Heart left ventricle (tissue), 16 donors: ENCODE data around the gene TUSC7. TPM values are rescaled to one million over a fixed set of nuclear protein-coding genes. Genes with fewer than 3 reads are reported as not detected.

Experiments used
- ATAC-seq, 4 donors: fragments of 200-7000 bp; cut with Tn5 transposase; one replicate each; pipeline ENCODE4 v1.9.1; 2020 to 2022; ENCODE audit warnings: moderate library complexity in 4 of 4, mild to moderate bottlenecking in 3 of 4, moderate number of reproducible peaks in 1 of 4
- DNase-seq, 5 donors: peaks; one replicate each; pipeline ENCODE4 v3.0.0-alpha.2; 2020
- H3K27ac ChIP-seq, 12 donors: fragments of 200-600 bp; sonication (generic) in 4 of 12; one replicate each; pipeline versions ENCODE4 v1.5.0 to v1.8.0; 2016 to 2022; ENCODE audit warnings: mild to moderate bottlenecking in 2 of 12
- H3K27me3 ChIP-seq, 9 donors: fragments of 200-600 bp; sonication (generic) in 2 of 9; one replicate each; pipeline versions ENCODE4 v1.5.1 to v1.8.0; 2016 to 2022; ENCODE audit warnings: mild to moderate bottlenecking in 3 of 9
- H3K36me3 ChIP-seq, 9 donors: fragments of 200-600 bp; sonication (generic) in 2 of 9; one replicate each; pipeline versions ENCODE4 v1.5.0 to v1.8.0; 2018 to 2022; ENCODE audit warnings: mild to moderate bottlenecking in 2 of 9
- H3K4me1 ChIP-seq, 12 donors: fragments of 200-600 bp; sonication (generic) in 4 of 12; one replicate each; pipeline versions ENCODE4 v1.5.0 to v1.8.0; 2016 to 2022; ENCODE audit warnings: mild to moderate bottlenecking in 3 of 12
- H3K4me3 ChIP-seq, 12 donors: fragments of 200-600 bp; sonication (generic) in 4 of 12; one replicate each; pipeline versions ENCODE4 v1.5.0 to v1.8.0; 2017 to 2022; ENCODE audit warnings: mild to moderate bottlenecking in 9 of 12, moderate library complexity in 4 of 12
- H3K9me3 ChIP-seq, 12 donors: fragments of 200-600 bp; sonication (generic) in 4 of 12; one replicate each; pipeline versions ENCODE4 v1.5.0 to v1.8.0; 2016 to 2022; ENCODE audit warnings: mild to moderate bottlenecking in 1 of 12
- POLR2A ChIP-seq, 2 donors: fragments of 450-650 bp; IDR thresholded peaks; one replicate each; pipeline ENCODE4 v1.6.1; 2017; ENCODE audit warnings: antibody characterized with exemption in 2 of 2, mild to moderate bottlenecking in 2 of 2, moderate library complexity in 2 of 2
- WGBS, 4 donors: extraction: QIAGEN DNeasy Blood & Tissue Kit in 2 of 4; methylation state at CpG; one replicate each; pipeline versions ENCODE4 v1.1.5 to v1.1.7; 2013 to 2018; 5-methylcytosine and 5-hydroxymethylcytosine counted together
- intact Hi-C, 10 donors: fragments of 100-400 bp; cut with DNase I; formaldehyde crosslinking; loops; one replicate each; pipeline versions ENCODE4 v1.11.1 to v1.14.2; 2022
- polyA plus RNA-seq, 2 donors: library from polyadenylated mRNA; stranded (reverse); fragments of 200-250 nt; gene quantifications; one replicate each; pipeline ENCODE4 v1.2.3, GENCODE V29; 2013
- total RNA-seq, 9 donors: library from RNA; depleted of rRNA in 2 of 9; stranded (reverse); fragments of >200 nt in 2 of 9; fragmentation: NEBNext Ultra II Directional in 3 of 9; extraction: Animal tissue kit (Norgen Biotek cat#: 25700) in 3 of 9; gene quantifications; one replicate each; pipeline versions ENCODE4 v1.1.0 to v1.2.4, GENCODE V29; 2016 to 2023
- TF ChIP-seq, protein P1 (sequence below), 12 donors: fragments of 200-600 bp; sonication (generic) in 4 of 12; IDR thresholded peaks; one replicate each; pipeline versions ENCODE4 v1.5.0 to v1.8.0; 2018 to 2022; ENCODE audit warnings: antibody characterized with exemption in 12 of 12, mild to moderate bottlenecking in 5 of 12
- donor health status: ischemic (EF 13 %, LVEDD 7.1; RV severe dilation, severe dysfunction).
- donor health status: healthy with polysubstance abuse.
- donor health status: DM: no; HTN: yes; CAD: no.
- donor health status: DM: no; HTN: no; CAD: no.
- donor health status: ischemic (EF 25% LVEDD 6.9; RV normal size, moderate dysfunction).
- donor health status: ischemic (EF 25% LVEDD 5.7; RV mildly dilated, moderate dysfunction).
- donor health status: healthy.
- donor health status: DM: yes; HTN: yes; CAD: no.
- donor health status: ischemic (EF 35%, LVEDD 5.7; RV mildly dilated, moderate dysfunction).
- donor health status: nonischemic (EF 11% LVEDD 7.7; RV severe dilation, severe dysfunction).
- donor health status: DM: yes; HTN: yes; CAD: no.
- donor health status: PGD.
- donor health status: ischemic (EF 29% LVEDD 5.4; RV normal size, mild dysfunction).
- donor health status: nonischemic (EF 23%, LVEDD 6.1; RV moderate dilation, normal function).

The TUSC7 gene
- total and polyA plus RNA-seq, 11 donors = not detected

DNA sequence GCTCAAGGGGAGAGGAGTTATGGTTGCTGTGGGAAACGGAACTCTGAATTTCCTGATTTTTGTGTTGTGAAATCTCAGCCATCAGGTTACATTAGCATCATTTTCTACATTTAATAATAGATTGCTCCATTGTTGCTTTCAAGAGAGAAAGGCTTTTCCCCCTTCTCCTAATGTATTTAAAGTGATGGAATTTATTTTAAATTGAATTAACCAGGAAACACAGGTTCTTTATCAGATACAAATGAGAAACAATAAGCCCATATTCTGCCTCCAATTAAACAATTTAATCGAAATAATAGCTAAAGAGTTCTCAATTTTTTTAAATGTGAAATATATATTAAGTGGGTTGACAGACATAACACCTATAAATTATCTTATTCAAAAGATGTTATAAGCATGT lies 30.1 kb downstream of the TUSC7 start:
- WGBS, 4 donors = 40 to 86% (median 42%) methylated on average over 2 of the region's 2 CpGs

DNA sequence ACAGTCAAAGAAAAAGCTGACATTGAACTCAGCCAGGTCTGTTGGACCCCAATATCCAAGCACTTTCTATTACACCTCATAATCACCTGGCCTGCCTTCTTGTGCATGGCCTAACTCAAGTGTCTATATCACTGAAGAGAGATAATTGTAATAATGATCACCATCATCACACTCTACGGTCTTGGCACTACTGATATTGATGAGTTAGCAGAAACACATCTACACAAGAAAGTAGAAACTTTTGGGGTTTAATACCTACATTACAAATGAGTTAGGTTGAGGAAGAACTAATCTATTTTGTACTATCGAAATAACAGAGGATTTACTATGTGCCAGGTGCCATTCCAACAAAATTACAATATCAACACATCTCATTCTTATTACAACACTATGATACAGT lies 30.7 kb downstream of the TUSC7 start:
- WGBS, 4 donors = 65 to 76% (median 70%) methylated on average over 2 of the region's 2 CpGs
- Histone ChIP-seq H3K27ac (no peak overlapping the region), H3K4me1 (no peaks in the 10 kb centered on the region), H3K4me3 (no peak overlapping the region), H3K27me3 (peaks cover 0 to 17% (median 0%) of the 10 kb centered on the region in 9 donors), H3K36me3 (no peaks in the 10 kb centered on the region), H3K9me3 (no peaks in the 10 kb centered on the region)
- TF ChIP-seq, protein P1, sequence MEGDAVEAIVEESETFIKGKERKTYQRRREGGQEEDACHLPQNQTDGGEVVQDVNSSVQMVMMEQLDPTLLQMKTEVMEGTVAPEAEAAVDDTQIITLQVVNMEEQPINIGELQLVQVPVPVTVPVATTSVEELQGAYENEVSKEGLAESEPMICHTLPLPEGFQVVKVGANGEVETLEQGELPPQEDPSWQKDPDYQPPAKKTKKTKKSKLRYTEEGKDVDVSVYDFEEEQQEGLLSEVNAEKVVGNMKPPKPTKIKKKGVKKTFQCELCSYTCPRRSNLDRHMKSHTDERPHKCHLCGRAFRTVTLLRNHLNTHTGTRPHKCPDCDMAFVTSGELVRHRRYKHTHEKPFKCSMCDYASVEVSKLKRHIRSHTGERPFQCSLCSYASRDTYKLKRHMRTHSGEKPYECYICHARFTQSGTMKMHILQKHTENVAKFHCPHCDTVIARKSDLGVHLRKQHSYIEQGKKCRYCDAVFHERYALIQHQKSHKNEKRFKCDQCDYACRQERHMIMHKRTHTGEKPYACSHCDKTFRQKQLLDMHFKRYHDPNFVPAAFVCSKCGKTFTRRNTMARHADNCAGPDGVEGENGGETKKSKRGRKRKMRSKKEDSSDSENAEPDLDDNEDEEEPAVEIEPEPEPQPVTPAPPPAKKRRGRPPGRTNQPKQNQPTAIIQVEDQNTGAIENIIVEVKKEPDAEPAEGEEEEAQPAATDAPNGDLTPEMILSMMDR (IDR thresholded peaks at IDR 0.05) = no peak
- no peak for TF ChIP-seq POLR2A (IDR thresholded peaks at IDR 0.05)
- intact Hi-C loops = no loop called here
- DNase-seq = no peak
- no peak for ATAC-seq

More for the DNA sequence above, 30.1 kb downstream of the TUSC7 start:
- DNase-seq (no peak), ATAC-seq (no peak)
- Histone ChIP-seq H3K4me3 (no peak overlapping the region), H3K4me1 (no peaks in the 10 kb centered on the region), H3K27ac (no peak overlapping the region), H3K27me3 (peaks cover 0 to 17% (median 0%) of the 10 kb centered on the region in 9 donors), H3K36me3 (no peaks in the 10 kb centered on the region), H3K9me3 (no peaks in the 10 kb centered on the region)
- intact Hi-C loops = no loop called here
- no peak for TF ChIP-seq POLR2A (IDR thresholded peaks at IDR 0.05)
- TF ChIP-seq, protein P1 (IDR thresholded peaks at IDR 0.05) = no peak

DNA sequence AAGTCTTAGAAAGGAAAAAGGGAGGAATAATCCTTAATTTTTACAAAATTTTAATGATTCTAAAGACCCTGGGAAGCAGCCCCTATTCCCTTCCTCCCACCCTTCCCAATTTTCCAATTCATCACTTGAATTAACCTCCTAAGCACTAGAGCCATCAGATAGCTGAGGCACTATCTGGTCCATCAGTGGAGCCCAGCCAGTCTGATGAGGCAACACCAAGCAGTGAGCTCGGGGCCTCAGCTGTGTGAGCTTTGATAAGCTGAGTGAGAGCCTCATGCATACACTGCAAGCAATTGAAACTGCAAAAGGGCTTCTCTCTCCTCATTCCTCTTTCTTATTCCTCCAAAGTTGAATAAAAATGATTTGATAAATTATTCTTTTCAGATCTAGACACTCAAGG lies 31.9 kb downstream of the TUSC7 start:
- 11 to 18% (median 14%) methylated on average over 1 of the region's 1 CpG for WGBS, 4 donors
- DNase-seq (no peak), ATAC-seq (no peak)
- no peaks in the 10 kb centered on the region for H3K9me3 ChIP-seq
- H3K4me3 ChIP-seq = no peak overlapping the region
- H3K27me3 ChIP-seq = peaks cover 0 to 17% (median 0%) of the 10 kb centered on the region in 9 donors
- H3K27ac ChIP-seq = no peak overlapping the region
- no peaks in the 10 kb centered on the region for H3K4me1 ChIP-seq
- no peak for TF ChIP-seq POLR2A (IDR thresholded peaks at IDR 0.05)
- TF ChIP-seq, protein P1 (IDR thresholded peaks at IDR 0.05) = no peak
- intact Hi-C loops = no loop called here
- no peaks in the 10 kb centered on the region for H3K36me3 ChIP-seq

DNA sequence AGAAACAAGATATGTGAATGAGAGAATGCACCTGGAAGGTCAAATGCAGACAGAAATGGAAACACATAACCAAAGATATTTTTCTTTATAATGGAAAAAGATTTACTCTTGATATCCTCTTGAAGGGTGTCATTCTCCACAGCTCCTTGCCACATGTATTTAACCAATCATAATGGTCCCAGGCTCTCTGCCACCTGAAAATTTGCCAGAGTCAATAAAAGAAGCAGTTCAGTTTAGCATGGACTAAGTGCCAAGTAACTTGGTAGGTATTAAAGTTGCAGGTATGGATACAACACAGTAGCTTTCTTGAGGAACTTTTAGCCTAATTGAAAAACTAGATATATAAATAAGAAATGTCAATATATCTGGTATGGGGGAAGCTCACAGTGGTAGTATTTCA lies 33.5 kb downstream of the TUSC7 start:
- H3K9me3 ChIP-seq = no peaks in the 10 kb centered on the region
- H3K4me3 ChIP-seq = no peak overlapping the region
- H3K36me3 ChIP-seq = no peaks in the 10 kb centered on the region
- ATAC-seq (no peak), DNase-seq (no peak)
- intact Hi-C loops = no loop called here
- H3K27me3 ChIP-seq = peaks cover 0 to 17% (median 0%) of the 10 kb centered on the region in 9 donors
- TF ChIP-seq POLR2A (IDR thresholded peaks at IDR 0.05) = no peak
- TF ChIP-seq, protein P1 (IDR thresholded peaks at IDR 0.05) = no peak
- no peaks in the 10 kb centered on the region for H3K4me1 ChIP-seq
- no peak overlapping the region for H3K27ac ChIP-seq
